Measurements from ENCODE around the gene PSORS1C1.

- no peak for TF ChIP-seq EZH2 (IDR thresholded peaks at IDR 0.05; ENCODE audit: low read length, missing control alignments)
- TF ChIP-seq CTCF (conservative IDR thresholded peaks at IDR 0.05 in 1 of 2, IDR thresholded peaks at IDR 0.05 in 1 of 2; ENCODE audit: low read depth in 1 of 2, low read length in 2 of 2): no peak
These were observed 48.0 kb downstream of the PSORS1C1 start for GRCh38 chr6:31162463-31163165.
